ENCODE results near the gene AKAP13.

DNA sequence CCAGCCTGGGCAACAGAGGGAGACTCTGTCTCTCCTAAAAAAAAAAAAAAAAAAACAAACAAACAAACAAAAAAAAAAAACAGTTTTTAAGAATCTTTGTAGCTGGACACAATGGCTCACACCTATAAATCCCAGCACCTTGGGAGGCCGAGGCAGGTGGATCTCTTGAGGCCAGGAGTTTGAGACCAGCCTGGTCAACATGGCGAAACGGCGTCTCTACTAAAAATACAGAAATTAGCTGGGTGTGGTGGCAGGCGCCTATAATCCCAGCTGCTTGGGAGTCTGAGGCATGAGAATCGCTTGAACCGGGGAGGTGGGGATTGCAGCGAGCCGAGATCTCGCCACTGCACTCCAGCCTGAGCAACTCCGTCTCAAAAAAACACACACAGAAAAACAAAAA, 361.3 kb downstream of the AKAP13 start:
- TF ChIP-seq CTCF (IDR thresholded peaks at IDR 0.05) (no peak), POLR2A (IDR thresholded peaks at IDR 0.05) (no peak)
